Muscle layer of duodenum (tissue), 2 donors: Measurements from ENCODE around the gene DYSF.

ENCODE experiments used
- H3K27ac ChIP-seq: one replicate; pipeline ENCODE4 v1.7.0; 2013; ENCODE audit warnings: mild to moderate bottlenecking, low read length
- H3K27me3 ChIP-seq: one replicate; pipeline ENCODE4 v1.7.0; 2013; ENCODE audit warnings: low read depth, mild to moderate bottlenecking, control low read depth, low read length
- H3K36me3 ChIP-seq, 2 donors: one replicate each; pipeline ENCODE4 v1.7.0; 2013; ENCODE audit warnings: low read length in 2 of 2, control low read depth in 1 of 2, mild to moderate bottlenecking in 1 of 2; ENCODE audit not compliant: insufficient read depth in 2 of 2, control insufficient read depth in 1 of 2
- H3K4me1 ChIP-seq, 2 donors: one replicate each; pipeline ENCODE4 v1.7.0; 2013; ENCODE audit warnings: low read length in 2 of 2, mild to moderate bottlenecking in 2 of 2, control low read depth in 1 of 2, moderate library complexity in 1 of 2; ENCODE audit not compliant: insufficient read depth in 2 of 2, control insufficient read depth in 1 of 2
- H3K4me3 ChIP-seq, 2 donors: one replicate each; pipeline ENCODE4 v1.7.0; 2013; ENCODE audit warnings: low read length in 2 of 2, low read depth in 1 of 2, mild to moderate bottlenecking in 1 of 2
- H3K9me3 ChIP-seq, 2 donors: one replicate each; pipeline ENCODE4 v1.7.0; 2013; ENCODE audit warnings: low read length in 2 of 2, control low read depth in 1 of 2, mild to moderate bottlenecking in 1 of 2; ENCODE audit not compliant: control insufficient read depth in 1 of 2
- donor health status: healthy.

Gene DYSF

DNA sequence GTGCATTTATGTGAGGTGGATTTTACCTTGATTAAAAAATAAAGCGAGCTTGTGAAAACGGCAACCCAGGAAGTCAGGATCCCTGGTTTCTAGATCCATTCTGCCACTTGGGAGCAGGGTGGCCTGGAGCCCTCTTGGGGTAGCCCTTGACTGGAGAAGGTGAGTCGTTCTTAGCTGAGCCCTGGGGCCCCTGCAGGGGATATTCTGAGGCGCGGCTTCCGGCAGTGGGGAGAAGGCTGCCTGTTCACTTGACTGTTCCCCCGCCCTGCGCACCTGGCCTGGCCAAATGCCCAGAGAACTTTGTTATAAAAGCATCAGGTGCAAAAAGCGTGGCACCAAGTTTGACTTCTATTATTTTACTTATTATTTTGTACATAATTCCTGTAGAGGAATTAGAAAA lies 221.9 kb downstream of the DYSF start:
- H3K9me3 ChIP-seq: no peaks in the 10 kb centered on the region
- H3K27ac ChIP-seq: no peak overlapping the region
- H3K4me3 ChIP-seq: no peak overlapping the region
- peaks cover 1 to 5% of the 10 kb centered on the region in 2 donors for H3K36me3 ChIP-seq
- no peaks in the 10 kb centered on the region for H3K27me3 ChIP-seq
- no peaks in the 10 kb centered on the region for H3K4me1 ChIP-seq

DNA sequence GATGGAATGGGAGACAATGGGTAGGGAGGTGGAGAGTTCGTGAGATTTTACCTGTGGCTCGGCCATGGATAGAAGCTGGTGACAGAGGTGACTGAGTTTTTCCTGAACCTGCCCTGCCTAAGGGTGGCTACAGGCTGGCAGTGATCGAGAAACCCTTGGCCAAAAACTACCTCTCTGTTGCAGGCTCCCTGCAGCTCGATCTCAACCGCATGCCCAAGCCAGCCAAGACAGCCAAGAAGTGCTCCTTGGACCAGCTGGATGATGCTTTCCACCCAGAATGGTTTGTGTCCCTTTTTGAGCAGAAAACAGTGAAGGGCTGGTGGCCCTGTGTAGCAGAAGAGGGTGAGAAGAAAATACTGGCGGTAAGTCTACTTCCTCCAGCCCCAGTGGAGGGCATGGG lies 225.5 kb downstream of the DYSF start:
- Histone ChIP-seq H3K27ac (no peak overlapping the region), H3K36me3 (peaks cover 0 to 22% of the 10 kb centered on the region in 2 donors), H3K9me3 (no peaks in the 10 kb centered on the region), H3K4me1 (no peaks in the 10 kb centered on the region), H3K4me3 (no peak overlapping the region), H3K27me3 (no peaks in the 10 kb centered on the region)

DNA sequence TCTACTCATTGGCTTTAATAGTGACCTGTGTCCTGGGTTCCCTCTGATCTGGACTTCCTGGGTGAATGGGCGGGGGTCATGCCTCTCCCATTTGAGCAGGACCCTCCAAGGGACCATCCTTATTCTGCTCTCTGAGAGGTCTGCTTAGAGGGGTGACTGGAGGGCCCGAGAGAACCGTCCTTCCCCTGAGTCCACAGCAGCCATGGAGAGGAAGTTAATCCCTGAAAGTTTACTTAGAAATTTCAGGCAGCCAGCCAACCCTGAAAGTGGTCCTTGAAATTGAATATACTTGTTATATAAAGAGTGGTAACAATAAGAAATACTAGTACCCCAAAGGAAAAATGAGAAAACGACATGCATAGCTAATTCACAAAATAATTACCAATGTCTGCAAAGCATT lies 226.1 kb downstream of the DYSF start:
- H3K27me3 ChIP-seq: no peaks in the 10 kb centered on the region
- no peaks in the 10 kb centered on the region for H3K4me1 ChIP-seq
- H3K36me3 ChIP-seq: peaks cover 0 to 24% of the 10 kb centered on the region in 2 donors
- no peaks in the 10 kb centered on the region for H3K9me3 ChIP-seq
- H3K27ac ChIP-seq: no peak overlapping the region
- no peak overlapping the region for H3K4me3 ChIP-seq

DNA sequence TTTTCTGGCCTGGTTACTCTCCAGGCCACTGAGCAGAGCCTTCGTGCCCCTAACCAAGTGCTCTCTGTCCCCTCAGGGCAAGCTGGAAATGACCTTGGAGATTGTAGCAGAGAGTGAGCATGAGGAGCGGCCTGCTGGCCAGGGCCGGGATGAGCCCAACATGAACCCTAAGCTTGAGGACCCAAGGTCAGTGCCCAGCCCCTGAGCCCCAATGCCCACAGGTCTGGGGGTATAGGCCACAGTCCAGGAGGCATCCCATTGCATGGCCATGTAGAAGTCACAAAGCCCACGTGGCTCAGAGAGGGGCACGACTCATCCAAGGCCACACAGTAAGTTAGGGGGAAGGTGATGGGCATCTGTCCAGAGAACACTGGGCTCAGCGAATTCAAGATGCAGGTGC lies 227.6 kb downstream of the DYSF start:
- no peaks in the 10 kb centered on the region for H3K4me1 ChIP-seq
- no peak overlapping the region for H3K27ac ChIP-seq
- H3K36me3 ChIP-seq: peaks cover 0 to 28% of the 10 kb centered on the region in 2 donors
- H3K9me3 ChIP-seq: no peaks in the 10 kb centered on the region
- H3K4me3 ChIP-seq: no peak overlapping the region
- no peaks in the 10 kb centered on the region for H3K27me3 ChIP-seq

DNA sequence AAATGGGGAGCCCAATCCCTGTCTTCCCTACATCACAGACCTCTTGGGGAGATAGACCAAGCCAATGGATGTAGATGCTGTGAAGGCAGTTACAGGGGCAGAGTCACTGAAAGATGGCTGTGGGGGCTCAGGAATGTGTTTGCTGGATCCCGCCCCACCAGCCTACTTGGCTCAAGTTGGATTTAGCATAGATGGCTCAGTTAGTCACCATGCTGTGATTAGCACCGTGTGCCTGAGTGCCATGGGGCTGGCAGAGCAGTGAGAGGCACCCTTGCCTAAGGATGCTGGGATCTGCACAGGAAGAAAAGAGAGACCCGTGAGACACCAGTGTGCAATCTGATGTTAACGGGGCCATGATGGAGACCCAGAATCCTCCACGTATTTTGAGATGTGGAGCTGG lies 228.3 kb downstream of the DYSF start:
- no peak overlapping the region for H3K4me3 ChIP-seq
- no peaks in the 10 kb centered on the region for H3K9me3 ChIP-seq
- no peaks in the 10 kb centered on the region for H3K4me1 ChIP-seq
- peaks cover 0 to 34% of the 10 kb centered on the region in 2 donors for H3K36me3 ChIP-seq
- no peak overlapping the region for H3K27ac ChIP-seq
- H3K27me3 ChIP-seq: no peaks in the 10 kb centered on the region

DNA sequence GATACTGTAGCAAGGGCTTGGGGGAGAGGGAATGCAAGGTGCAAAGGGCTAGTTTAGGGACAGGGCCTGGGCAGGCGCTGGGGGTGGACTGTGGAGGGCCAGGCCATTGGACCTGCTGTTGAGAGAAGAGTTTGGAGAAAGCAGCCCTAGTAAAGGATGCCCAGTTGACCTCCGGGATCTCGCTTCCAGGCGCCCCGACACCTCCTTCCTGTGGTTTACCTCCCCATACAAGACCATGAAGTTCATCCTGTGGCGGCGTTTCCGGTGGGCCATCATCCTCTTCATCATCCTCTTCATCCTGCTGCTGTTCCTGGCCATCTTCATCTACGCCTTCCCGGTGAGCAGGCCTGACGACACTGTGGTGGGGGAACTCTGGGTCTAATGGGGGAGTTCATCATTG lies 229.0 kb downstream of the DYSF start:
- H3K9me3 ChIP-seq: no peaks in the 10 kb centered on the region
- H3K27me3 ChIP-seq: no peaks in the 10 kb centered on the region
- H3K4me1 ChIP-seq: no peaks in the 10 kb centered on the region
- H3K27ac ChIP-seq: no peak overlapping the region
- H3K36me3 ChIP-seq: peaks cover 0 to 34% of the 10 kb centered on the region in 2 donors
- no peak overlapping the region for H3K4me3 ChIP-seq

DNA sequence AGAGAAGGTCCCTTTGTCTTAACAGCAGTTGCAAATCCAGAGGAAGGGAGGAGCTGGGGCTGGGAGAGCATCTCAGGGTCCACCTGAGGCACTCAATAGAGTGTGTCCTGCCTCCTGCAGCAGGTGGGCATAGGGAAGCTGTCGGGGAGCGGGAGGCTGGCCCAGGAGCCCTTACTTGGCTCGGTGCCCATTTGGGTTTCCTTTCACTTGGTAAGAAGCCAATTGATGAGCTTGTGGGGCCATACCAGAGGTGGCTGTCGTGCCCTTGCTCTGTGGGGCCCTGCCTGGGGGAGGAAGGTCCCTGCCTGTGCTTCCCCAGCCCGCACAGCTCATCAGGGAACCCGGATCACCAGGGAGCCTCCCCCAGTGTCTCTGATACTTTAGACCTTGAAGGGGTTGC lies 229.7 kb downstream of the DYSF start:
- no peak overlapping the region for H3K27ac ChIP-seq
- H3K4me1 ChIP-seq: no peaks in the 10 kb centered on the region
- H3K27me3 ChIP-seq: no peaks in the 10 kb centered on the region
- H3K36me3 ChIP-seq: peaks cover 0 to 34% of the 10 kb centered on the region in 2 donors
- H3K9me3 ChIP-seq: no peaks in the 10 kb centered on the region
- H3K4me3 ChIP-seq: no peak overlapping the region

DNA sequence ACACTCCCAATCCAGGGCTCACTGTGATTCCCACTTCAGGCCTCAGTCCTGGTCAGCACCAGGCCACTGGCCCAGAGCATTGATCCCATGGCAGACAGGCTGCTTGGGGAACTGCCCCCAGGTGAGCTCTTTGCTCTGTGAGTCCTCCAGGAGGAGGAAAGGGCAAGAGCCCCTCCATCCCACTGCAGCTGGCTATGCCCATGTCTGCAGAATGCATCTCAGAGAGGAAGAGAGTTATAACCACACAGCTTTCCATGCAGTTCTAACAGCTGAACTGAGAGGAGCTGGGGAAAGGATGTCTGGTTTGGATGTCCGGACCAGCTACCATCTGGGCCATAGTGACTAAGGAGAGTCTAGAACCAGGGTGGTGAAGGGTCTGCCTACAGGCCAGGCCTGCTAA lies 230.3 kb downstream of the DYSF start:
- H3K4me1 ChIP-seq: no peaks in the 10 kb centered on the region
- H3K4me3 ChIP-seq: no peak overlapping the region
- H3K9me3 ChIP-seq: no peaks in the 10 kb centered on the region
- no peaks in the 10 kb centered on the region for H3K27me3 ChIP-seq
- H3K36me3 ChIP-seq: peaks cover 0 to 37% of the 10 kb centered on the region in 2 donors
- no peak overlapping the region for H3K27ac ChIP-seq

DNA sequence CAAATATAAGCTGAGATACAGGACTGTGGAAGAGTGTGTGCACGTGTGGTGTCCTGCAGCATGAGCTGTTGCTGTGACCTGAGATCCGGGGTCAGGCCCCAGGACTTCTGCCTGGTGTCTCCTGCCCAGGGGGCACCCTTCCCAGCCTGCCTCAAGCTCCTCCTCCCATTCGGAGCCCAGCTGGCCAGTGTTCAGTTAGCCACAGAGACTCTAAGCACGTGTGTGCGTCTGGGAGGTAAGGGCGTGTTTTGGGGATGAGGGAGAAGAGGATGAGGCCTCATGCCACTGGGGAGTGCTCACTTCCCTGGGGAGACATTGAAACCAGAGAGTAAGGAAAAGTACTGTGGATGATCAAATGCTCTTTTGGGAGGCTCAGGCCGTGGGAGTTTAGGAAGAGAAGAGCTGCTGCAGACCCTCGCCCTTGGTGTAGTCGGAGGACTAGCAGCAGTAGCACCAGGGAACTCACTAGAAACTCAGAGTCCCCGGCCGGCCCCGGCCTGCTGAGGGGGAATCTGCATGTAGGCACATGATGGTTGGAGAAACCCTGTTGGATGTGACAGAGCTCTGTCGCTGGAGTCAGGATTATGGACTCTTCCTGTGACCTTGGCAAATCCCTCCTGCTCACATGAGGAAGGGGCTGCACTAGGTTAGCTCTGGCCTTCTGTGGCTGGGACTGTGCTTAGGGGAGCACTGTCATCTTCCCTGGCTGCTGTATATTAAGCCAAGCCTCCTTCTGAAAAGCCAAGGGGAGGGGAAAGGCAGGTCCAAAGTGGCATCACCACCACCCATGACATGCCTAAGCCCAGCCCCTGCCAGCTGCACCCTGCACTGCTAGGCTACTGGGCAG lies 231.1 kb downstream of the DYSF start:
- Histone ChIP-seq H3K27me3 (no peaks in the 10 kb centered on the region), H3K4me3 (no peak overlapping the region), H3K36me3 (peaks cover 0 to 38% of the 10 kb centered on the region in 2 donors), H3K9me3 (no peaks in the 10 kb centered on the region), H3K27ac (no peak overlapping the region), H3K4me1 (no peaks in the 10 kb centered on the region)

DNA sequence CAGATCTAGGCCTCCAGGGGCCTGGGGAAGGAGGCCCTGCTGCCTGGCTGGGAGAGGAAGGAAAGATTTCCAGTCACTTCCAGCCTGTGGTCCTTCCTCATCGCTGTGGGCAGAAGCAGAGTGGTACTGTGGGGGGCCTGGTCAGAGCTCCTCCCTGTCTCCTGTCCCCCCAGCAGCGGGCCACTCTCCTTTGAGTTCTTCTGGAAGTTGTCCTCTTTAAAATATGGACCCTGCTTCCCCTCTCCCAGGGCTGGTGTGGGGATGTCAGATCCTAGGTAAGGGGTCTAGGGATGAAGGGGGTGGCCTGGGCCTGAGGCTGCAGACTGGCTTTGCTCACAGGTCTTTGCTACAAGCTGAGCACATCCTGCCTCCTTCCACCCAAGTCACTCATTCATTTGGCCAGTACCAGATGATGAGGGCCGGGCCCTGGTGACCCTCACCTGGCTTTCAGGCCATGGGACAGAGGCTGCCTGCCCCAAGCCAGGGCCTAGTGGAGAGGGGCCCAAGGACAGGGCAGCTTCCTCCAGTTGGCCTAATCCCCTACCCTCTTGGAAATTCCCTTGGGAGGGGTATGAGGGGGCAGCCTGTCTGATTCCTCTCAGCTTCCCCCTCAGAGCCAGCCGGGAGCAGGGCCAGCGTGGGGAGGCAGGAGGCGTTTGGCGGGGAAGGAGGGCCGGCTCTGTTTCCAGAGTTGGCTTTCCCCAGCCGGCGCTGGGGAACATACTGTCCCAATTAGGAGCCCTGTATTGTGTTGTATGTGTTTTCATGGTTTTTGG lies 231.9 kb downstream of the DYSF start:
- Histone ChIP-seq H3K4me3 (no peak overlapping the region), H3K36me3 (peaks cover 0 to 38% of the 10 kb centered on the region in 2 donors), H3K9me3 (no peaks in the 10 kb centered on the region), H3K27ac (no peak overlapping the region), H3K27me3 (no peaks in the 10 kb centered on the region), H3K4me1 (no peaks in the 10 kb centered on the region)

DNA sequence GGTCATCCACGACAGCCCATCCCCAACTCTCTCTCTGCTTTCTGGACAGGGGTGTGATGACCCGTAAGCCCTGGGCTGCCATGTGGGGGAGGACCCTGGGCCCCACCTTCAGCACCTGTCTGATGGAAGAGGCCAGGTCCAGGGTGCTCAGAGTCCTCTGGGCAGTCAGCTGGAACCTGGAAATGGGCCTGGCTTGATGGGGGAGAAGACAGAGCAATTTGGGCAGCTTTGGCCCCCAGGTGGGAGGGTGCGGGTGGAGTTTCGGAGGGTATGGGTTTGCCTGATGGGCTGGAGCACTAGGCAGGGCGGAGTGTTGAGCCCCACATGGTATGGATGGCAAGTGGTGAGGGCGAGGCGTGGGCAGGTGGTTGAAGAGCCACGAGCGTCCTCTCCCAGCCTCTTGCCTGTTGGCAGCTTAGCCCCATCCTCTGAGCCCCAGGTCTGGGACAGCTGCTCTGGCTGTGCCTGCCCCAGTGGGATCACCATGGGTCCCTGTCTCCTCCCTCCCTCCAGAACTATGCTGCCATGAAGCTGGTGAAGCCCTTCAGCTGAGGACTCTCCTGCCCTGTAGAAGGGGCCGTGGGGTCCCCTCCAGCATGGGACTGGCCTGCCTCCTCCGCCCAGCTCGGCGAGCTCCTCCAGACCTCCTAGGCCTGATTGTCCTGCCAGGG lies 232.7 kb downstream of the DYSF start:
- Histone ChIP-seq H3K4me1 (no peaks in the 10 kb centered on the region), H3K9me3 (no peaks in the 10 kb centered on the region), H3K27me3 (no peaks in the 10 kb centered on the region), H3K27ac (no peak overlapping the region), H3K36me3 (peaks cover 0 to 33% of the 10 kb centered on the region in 2 donors), H3K4me3 (no peak overlapping the region)
